Panc1 (cell line): ENCODE data around the gene SLC12A7. TPM values are rescaled to one million over a fixed set of nuclear protein-coding genes. Genes with fewer than 3 reads are reported as not detected.
A peak's percentile ranks its signal among the peaks of the same experiment; 100 is the strongest.

Source experiments
- ATAC-seq: fragments of 200-7000 bp; cut with Tn5 transposase; 2 replicates; pipeline ENCODE4 v1.9.1; 2020; ENCODE audit warnings: mild to moderate bottlenecking, moderate library complexity
- BruUV-seq: library from RNA; stranded (reverse); fragments of 400-500 nt; replicated peaks from 2 replicates; lab custom pipeline; 2021; lab: Mats Ljungman, UMichigan
- CTCF ChIA-PET: fragments of 300-600 bp; sonication (Branson Sonifier 250); formaldehyde crosslinking; loops from one replicate; lab custom pipeline; 2022; ENCODE audit warnings: antibody characterized with exemption; lab: Charles Lee
- POLR2A ChIA-PET: fragments of 300-600 bp; sonication (Branson Sonifier 250); formaldehyde crosslinking; loops from one replicate; lab custom pipeline; 2022; ENCODE audit warnings: antibody characterized with exemption; lab: Charles Lee
- DNase-seq: peaks from one replicate; pipeline ENCODE4 v3.0.0-alpha.2; 2010; ENCODE audit warnings: low read depth, low spot score
- H3K27ac ChIP-seq: 2 replicates; pipeline ENCODE4 v1.5.1; 2011; ENCODE audit warnings: mild to moderate bottlenecking, low read length, inconsistent platforms
- H3K27me3 ChIP-seq: fragments of 200-500 bp; sonication (Bioruptor generic); 2 replicates; pipeline ENCODE4 v1.6.0; 2014; ENCODE audit warnings: low read length, inconsistent platforms; ENCODE audit not compliant: control insufficient read depth, insufficient read depth
- H3K36me3 ChIP-seq: fragments of 200-500 bp; sonication (Bioruptor generic); 2 replicates; pipeline ENCODE4 v1.5.1; 2014; ENCODE audit warnings: inconsistent platforms, mild to moderate bottlenecking, low read length, moderate library complexity; ENCODE audit not compliant: control insufficient read depth, insufficient read depth
- H3K4me1 ChIP-seq: 2 replicates; pipeline ENCODE4 v1.5.1; 2011; ENCODE audit warnings: inconsistent platforms, mild to moderate bottlenecking, low read length, moderate library complexity; ENCODE audit not compliant: control insufficient read depth, insufficient read depth
- H3K4me3 ChIP-seq, 2 experiments: 2 replicates each; pipeline ENCODE4 v1.5.1; 2011 to 2012; ENCODE audit warnings: low read depth in 2 of 2, low read length in 2 of 2, mild to moderate bottlenecking in 2 of 2, inconsistent platforms in 1 of 2, moderate library complexity in 1 of 2
- H3K9me3 ChIP-seq: fragments of 200-500 bp; sonication (Bioruptor generic); 2 replicates; pipeline ENCODE4 v1.5.1; 2014; ENCODE audit warnings: low read depth, mild to moderate bottlenecking, inconsistent platforms, low read length, moderate library complexity; ENCODE audit not compliant: control insufficient read depth, insufficient read depth
- CTCF ChIP-seq: fragments of 450-650 bp; IDR thresholded peaks from 2 replicates; pipeline ENCODE4 v1.5.1; 2017; ENCODE audit warnings: mild to moderate bottlenecking
- POLR2AphosphoS5 ChIP-seq: IDR thresholded peaks from 2 replicates; pipeline ENCODE4 v1.6.1; 2012; ENCODE audit warnings: mild to moderate bottlenecking, low read depth, low read length, moderate library complexity
- REST ChIP-seq, 2 experiments: IDR thresholded peaks; 2 replicates each; pipeline ENCODE4 v1.6.1; 2011 to 2012; ENCODE audit warnings: low read depth in 2 of 2, control low read depth in 1 of 2, low read length in 1 of 2, mild to moderate bottlenecking in 1 of 2, moderate library complexity in 1 of 2; ENCODE audit not compliant: insufficient read depth in 1 of 2
- SIN3A ChIP-seq: IDR thresholded peaks from 2 replicates; pipeline ENCODE4 v1.6.1; 2012; ENCODE audit warnings: low read depth, mild to moderate bottlenecking, low read length, moderate library complexity, borderline replicate concordance; ENCODE audit not compliant: insufficient read depth
- TCF7L2 ChIP-seq: IDR thresholded peaks from 2 replicates; pipeline ENCODE4 v1.6.1; 2011; ENCODE audit warnings: mild to moderate bottlenecking, low read depth, low read length, inconsistent platforms
- in situ Hi-C: cut with HindIII; loops from 2 replicates; pipeline ENCODE4 v1.10.0; 2016; ENCODE audit warnings: low sequenced_read_pairs, low pct_unique_long_range_greater_than_20kb
- intact Hi-C: fragments of 100-400 bp; cut with micrococcal nuclease; formaldehyde crosslinking; loops from one replicate; pipeline ENCODE4 v1.10.0; 2022; ENCODE audit not compliant: unreplicated experiment
- total RNA-seq: library from RNA; stranded (reverse); gene quantifications from one replicate; pipeline ENCODE4 v1.2.1, GENCODE V29; 2021; ENCODE audit not compliant: unreplicated experiment

Gene SLC12A7
- total RNA-seq, 1 experiment from 2014 or later = 297 TPM

- H3K27ac ChIP-seq = no peak overlapping the region
- no peak overlapping the region for H3K4me3 ChIP-seq
- ChIA-PET POLR2A (no interaction called here), CTCF (no interaction called here)
- in situ Hi-C loops (no loop called here), intact Hi-C loops (no loop called here)
- no peaks in the 10 kb centered on the region for H3K9me3 ChIP-seq
- H3K36me3 ChIP-seq = peaks cover 4% of the 10 kb centered on the region; the same call in 1 of the 2 replicates
- peaks cover 10% of the 10 kb centered on the region for H3K4me1 ChIP-seq
- ATAC-seq (no peak), DNase-seq (no peak)
- H3K27me3 ChIP-seq = no peaks in the 10 kb centered on the region
- no peak for TF ChIP-seq TCF7L2
- no peak for TF ChIP-seq CTCF
- TF ChIP-seq POLR2AphosphoS5 = no peak
- no peak for TF ChIP-seq SIN3A
- no peak for TF ChIP-seq REST (IDR thresholded peaks at IDR 0.05; ENCODE audit: insufficient read depth in 1 of 2, low read depth in 2 of 2, low read length in 1 of 2)
- no TSS peak for BruUV-seq
Measured at GRCh38 chr5:1078851-1079250, 33.0 kb downstream of the SLC12A7 start.

- in situ Hi-C loops = no loop called here
- ATAC-seq (no peak), DNase-seq (no peak)
- H3K4me3 ChIP-seq = no peak overlapping the region
- H3K4me1 ChIP-seq = peaks cover 10% of the 10 kb centered on the region
- ChIA-PET CTCF (no interaction called here), POLR2A (no interaction called here)
- no peak for TF ChIP-seq REST (IDR thresholded peaks at IDR 0.05; ENCODE audit: insufficient read depth in 1 of 2, low read depth in 2 of 2, low read length in 1 of 2)
- 0 out of 2 replicates have a peak, but pooled peaks have one; percentile 12 for TF ChIP-seq POLR2AphosphoS5
- no peak for TF ChIP-seq CTCF
- no peak for TF ChIP-seq SIN3A
- no peak for TF ChIP-seq TCF7L2
- H3K36me3 ChIP-seq = peaks cover 4% of the 10 kb centered on the region; the same call in 1 of the 2 replicates
- no peaks in the 10 kb centered on the region for H3K27me3 ChIP-seq
- H3K9me3 ChIP-seq = no peaks in the 10 kb centered on the region
- H3K27ac ChIP-seq = no peak overlapping the region
- intact Hi-C loops = no loop called here
- BruUV-seq = no TSS peak
Measured at GRCh38 chr5:1078206-1078605, 33.7 kb downstream of the SLC12A7 start.
